KMS-11 (cell line): ENCODE results near the gene PILRA.
A peak's percentile ranks its signal among the peaks of the same experiment; 100 is the strongest.

Experiments used
- H2AFZ ChIP-seq: fragments of 200-600 bp; sonication (generic); 2 replicates; pipeline ENCODE4 v1.6.1; 2016; ENCODE audit warnings: antibody characterized with exemption, mixed run types, low read depth
- H3K27ac ChIP-seq: fragments of 200-600 bp; sonication (generic); 2 replicates; pipeline ENCODE4 v1.6.1; 2016; ENCODE audit warnings: mild to moderate bottlenecking, mixed run types
- H3K27me3 ChIP-seq: fragments of 200-600 bp; sonication (generic); 2 replicates; pipeline ENCODE4 v1.6.1; 2017; ENCODE audit warnings: mild to moderate bottlenecking, low read depth, mixed run types, moderate library complexity; ENCODE audit not compliant: insufficient read depth
- H3K36me3 ChIP-seq: fragments of 200-600 bp; sonication (generic); 2 replicates; pipeline ENCODE4 v1.6.1; 2017; ENCODE audit warnings: mild to moderate bottlenecking, mixed run types; ENCODE audit not compliant: insufficient read depth
- H3K4me1 ChIP-seq: fragments of 200-600 bp; sonication (generic); 2 replicates; pipeline ENCODE4 v1.6.1; 2016; ENCODE audit warnings: mild to moderate bottlenecking, low read depth, mixed run types; ENCODE audit not compliant: poor library complexity, severe bottlenecking
- H3K4me2 ChIP-seq: fragments of 200-600 bp; sonication (generic); 2 replicates; pipeline ENCODE4 v1.7.0; 2016; ENCODE audit warnings: mild to moderate bottlenecking, mixed run types
- H3K4me3 ChIP-seq: fragments of 200-600 bp; sonication (generic); IDR thresholded peaks from 2 replicates; pipeline ENCODE4 v1.6.1; 2017; ENCODE audit warnings: low read depth, low read length, mixed read lengths; ENCODE audit not compliant: insufficient read depth
- H3K79me2 ChIP-seq: fragments of 200-600 bp; sonication (generic); 2 replicates; pipeline ENCODE4 v1.6.1; 2016; ENCODE audit warnings: low read depth, mixed run types; ENCODE audit not compliant: insufficient read depth
- H3K9ac ChIP-seq: fragments of 200-600 bp; sonication (generic); 2 replicates; pipeline ENCODE4 v1.6.1; 2016; ENCODE audit warnings: mild to moderate bottlenecking, mixed run types
- H4K20me1 ChIP-seq: fragments of 200-600 bp; sonication (generic); 2 replicates; pipeline ENCODE4 v1.6.1; 2016; ENCODE audit warnings: mild to moderate bottlenecking, mixed run types; ENCODE audit not compliant: insufficient read depth
- CTCF ChIP-seq: fragments of 200-600 bp; sonication (generic); conservative IDR thresholded peaks from 2 replicates; pipeline ENCODE4 v1.6.1; 2017; ENCODE audit warnings: low read depth, mild to moderate bottlenecking, antibody characterized with exemption, low read length, moderate library complexity, mixed read lengths

The PILRA gene

GRCh38 chr7:100426516-100426915 lies 53.2 kb downstream of the PILRA start:
- no peak overlapping the region for H2AFZ ChIP-seq
- no peak overlapping the region for H3K4me2 ChIP-seq

GRCh38 chr7:100427762-100428198 lies 54.5 kb downstream of the PILRA start:
- H3K9ac ChIP-seq: no peak overlapping the region
- H3K79me2 ChIP-seq: peaks cover 26% of the 10 kb centered on the region
- H2AFZ ChIP-seq: peak overlapping the region; percentile 88
- H3K27ac ChIP-seq: no peak overlapping the region
- H3K4me1 ChIP-seq: peaks cover 27% of the 10 kb centered on the region
- H3K4me3 ChIP-seq: no peak overlapping the region
- no peaks in the 10 kb centered on the region for H4K20me1 ChIP-seq
- H3K27me3 ChIP-seq: no peaks in the 10 kb centered on the region
- peak overlapping the region; percentile 80; the same call in 1 of the 2 replicates for H3K4me2 ChIP-seq
- no peaks in the 10 kb centered on the region; the same call in 1 of the 2 replicates for H3K36me3 ChIP-seq
- no peak for TF ChIP-seq CTCF

More at GRCh38 chr7:100426516-100426915, 53.2 kb downstream of the PILRA start:
- Histone ChIP-seq H3K4me3 (no peak overlapping the region), H3K9ac (no peak overlapping the region), H4K20me1 (no peaks in the 10 kb centered on the region), H3K27ac (no peak overlapping the region), H3K27me3 (no peaks in the 10 kb centered on the region), H3K79me2 (peaks cover 17% of the 10 kb centered on the region), H3K4me1 (peaks cover 16% of the 10 kb centered on the region), H3K36me3 (no peaks in the 10 kb centered on the region)
- no peak for TF ChIP-seq CTCF

DNA sequence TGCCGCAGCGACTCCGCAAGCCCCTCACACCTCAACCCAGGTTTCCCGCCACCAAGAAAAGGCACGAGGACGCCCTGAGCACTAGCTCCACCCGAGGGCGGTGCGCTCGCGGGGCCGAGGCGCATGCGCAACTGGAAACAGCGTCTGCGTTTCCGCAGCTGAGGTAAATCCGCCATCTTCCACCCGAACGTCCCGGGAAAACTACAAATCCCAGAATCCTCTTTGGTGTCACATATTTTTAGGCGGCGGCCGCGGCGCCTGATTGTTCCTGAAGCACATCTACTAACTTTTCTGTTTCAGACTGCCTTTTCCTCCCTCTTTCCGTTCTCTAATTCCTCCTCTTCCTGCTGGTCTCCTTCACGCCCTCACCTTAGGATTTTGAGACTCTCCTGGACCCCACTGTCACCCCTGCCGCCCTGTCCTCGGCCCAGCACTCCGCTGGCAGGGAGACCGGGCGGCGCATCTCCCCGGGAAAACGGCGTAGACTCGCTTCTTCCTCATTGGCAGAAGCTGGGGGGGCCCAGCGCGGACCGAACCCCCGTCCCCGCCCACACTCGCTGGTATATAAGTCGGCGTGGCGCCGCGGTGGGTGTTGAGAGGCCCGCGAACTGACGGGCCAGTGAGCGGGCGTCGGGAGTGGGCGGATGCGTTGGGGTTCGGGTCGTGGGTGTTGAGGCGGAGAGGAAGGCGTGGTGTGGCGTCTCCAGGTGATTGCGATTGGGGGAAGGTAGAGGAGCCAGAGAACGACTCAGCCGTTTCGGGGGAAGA lies 55.1 kb downstream of the PILRA start, which contains the start of gene ZCWPW1:
TSS of gene ZCWPW1 (minus strand) at position 505 of the 768 bp plus-strand sequence. CDS start 8,054 bp downstream, outside the sequence.
- Histone ChIP-seq H3K4me2 (peak within 1 kb of the TSS; percentile 80), H3K27ac (peak within 1 kb of the TSS; percentile 92), H2AFZ (peak within 1 kb of the TSS; percentile 88), H3K27me3 (no peaks in the 10 kb centered on the region), H3K4me1 (peaks cover 27% of the 10 kb centered on the region), H3K36me3 (no peaks in the 10 kb centered on the region; the same call in 1 of the 2 replicates), H3K79me2 (peaks cover 26% of the 10 kb centered on the region), H3K9ac (peak within 1 kb of the TSS; percentile 87), H3K4me3 (no peak within 1 kb of the TSS), H4K20me1 (no peaks in the 10 kb centered on the region)
- TF ChIP-seq CTCF: no peak

DNA sequence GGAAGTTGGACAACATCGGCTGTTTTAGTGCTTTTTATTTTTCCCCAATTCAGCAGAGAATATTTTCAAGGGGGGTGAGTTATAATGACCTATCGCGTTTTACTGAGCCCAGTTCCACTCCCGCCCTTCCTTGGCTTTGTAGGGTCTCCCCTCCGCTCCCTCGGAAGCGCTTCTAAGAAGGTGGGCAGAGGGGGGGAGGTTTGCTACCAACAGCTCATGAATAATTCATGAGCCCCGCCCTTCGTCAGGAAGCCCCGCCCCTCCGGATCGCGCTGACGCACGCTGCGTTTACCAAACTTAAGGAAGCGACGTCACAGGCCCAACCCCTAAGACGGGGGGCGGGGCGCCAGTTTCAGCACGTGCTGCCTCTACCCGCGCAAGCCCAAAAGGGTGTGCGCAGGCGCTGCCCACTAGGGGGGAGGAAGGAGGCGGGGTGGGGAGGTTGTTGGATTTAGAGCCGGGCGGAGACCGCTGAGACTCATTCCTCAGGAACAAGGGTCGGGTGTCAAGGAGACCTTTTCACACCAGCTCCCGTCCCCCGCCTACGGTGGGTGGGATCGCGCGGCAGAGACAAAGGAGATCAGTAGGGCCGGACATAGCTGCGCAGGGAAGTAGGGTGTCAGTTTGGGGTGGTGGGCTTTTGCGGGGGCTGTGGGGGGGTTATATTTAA lies 55.8 kb downstream of the PILRA start:
- H4K20me1 ChIP-seq: no peaks in the 10 kb centered on the region
- H3K27me3 ChIP-seq: no peaks in the 10 kb centered on the region
- no peak overlapping the region for H3K4me3 ChIP-seq
- peak; percentile 63 for TF ChIP-seq CTCF
- peak overlapping the region; percentile 88; the same call in 1 of the 2 replicates for H2AFZ ChIP-seq
- H3K9ac ChIP-seq: peak overlapping the region; percentile 87
- peaks cover 33% of the 10 kb centered on the region for H3K79me2 ChIP-seq
- H3K4me1 ChIP-seq: peaks cover 34% of the 10 kb centered on the region
- peaks cover 4% of the 10 kb centered on the region; the same call in 1 of the 2 replicates for H3K36me3 ChIP-seq
- peak overlapping the region; percentile 80; the same call in 1 of the 2 replicates for H3K4me2 ChIP-seq
- peak overlapping the region; percentile 92 for H3K27ac ChIP-seq
